Dermis microvascular lymphatic vessel endothelial cell (primary cell): ENCODE results near the gene PBRM1. TPM values are rescaled to one million over a fixed set of nuclear protein-coding genes. Genes with fewer than 3 reads are reported as not detected.
"Not testable (repeated sequence)": the region's sequence is repeated elsewhere in the genome, so short reads cannot be mapped to it uniquely, and the experiment has no call there.

ENCODE experiments used
- DNase-seq, 2 donors: peaks; one replicate each; pipeline versions ENCODE4 v3.0.0 to v3.0.0-alpha.2; 2010; ENCODE audit warnings: low read depth in 2 of 2
- total RNA-seq: library from RNA; depleted of rRNA; stranded (reverse); fragments of >200 nt; gene quantifications from 2 replicates; pipeline ENCODE4 v1.2.1, GENCODE V29; 2014

Gene PBRM1
- total RNA-seq, 1 donor from 2014 or later: 51.9 TPM

GRCh38 chr3:52704611-52705437 is 19.1 kb upstream of the PBRM1 start:
- peak in 1 of 2 donors; percentile 38 for DNase-seq

- no peak for DNase-seq
Measured at GRCh38 chr3:52703341-52703740, 17.6 kb upstream of the PBRM1 start.

GRCh38 chr3:52697632-52697965 is 11.9 kb upstream of the PBRM1 start:
- DNase-seq: no peak

- peak in 1 of 2 donors; percentile 11 for DNase-seq
Measured at GRCh38 chr3:52696830-52697631, 11.3 kb upstream of the PBRM1 start.

GRCh38 chr3:52695798-52696671 is 10.3 kb upstream of the PBRM1 start:
- DNase-seq: no peak

- peak in 1 of 2 donors; percentile 20 for DNase-seq
Measured at GRCh38 chr3:52694528-52695189, 8.9 kb upstream of the PBRM1 start.

GRCh38 chr3:52693071-52693470 is 7.4 kb upstream of the PBRM1 start:
- DNase-seq: no peak

GRCh38 chr3:52690560-52690959 is 4.8 kb upstream of the PBRM1 start:
- DNase-seq: no peak

- DNase-seq: no peak
Measured at GRCh38 chr3:52689151-52689550, 3.4 kb upstream of the PBRM1 start.

GRCh38 chr3:52688266-52688665 is 2.6 kb upstream of the PBRM1 start:
- no peak for DNase-seq

GRCh38 chr3:52685285-52685708 is 416 bp downstream of the PBRM1 start:
- peak; percentile 47 to 81 for DNase-seq

- DNase-seq: no peak
Measured at GRCh38 chr3:52684184-52684583, 1.5 kb downstream of the PBRM1 start.

GRCh38 chr3:52683611-52684010 is 2.1 kb downstream of the PBRM1 start:
- no peak for DNase-seq

GRCh38 chr3:52682016-52682415 is 3.7 kb downstream of the PBRM1 start:
- peak; percentile 66 to 77 for DNase-seq

GRCh38 chr3:52681596-52681995 is 4.1 kb downstream of the PBRM1 start:
- DNase-seq: no peak

- no peak for DNase-seq
Measured at GRCh38 chr3:52679811-52680210, 5.9 kb downstream of the PBRM1 start.

GRCh38 chr3:52679199-52679538 is 6.5 kb downstream of the PBRM1 start:
- DNase-seq: no peak

- no peak for DNase-seq
Measured at GRCh38 chr3:52678265-52679198, 7.2 kb downstream of the PBRM1 start.

GRCh38 chr3:52676201-52676600 is 9.5 kb downstream of the PBRM1 start:
- DNase-seq: not testable (repeated sequence)

- no peak for DNase-seq
Measured at GRCh38 chr3:52671676-52672075, 14.0 kb downstream of the PBRM1 start.
